NCI-H460 (cell line): ENCODE measurements around the gene WDFY2. TPM values are rescaled to one million over a fixed set of nuclear protein-coding genes. Genes with fewer than 3 reads are reported as not detected.
A peak's percentile ranks its signal among the peaks of the same experiment; 100 is the strongest.

Source experiments
- DNase-seq: peaks from one replicate; pipeline ENCODE4 v3.0.0-alpha.2; 2016; ENCODE audit warnings: low read depth; ENCODE audit errors: extremely low read depth
- total RNA-seq: library from RNA; depleted of rRNA; stranded (reverse); fragments of >200 nt; shearing (Covaris generic); gene quantifications from 2 replicates; pipeline ENCODE4 v1.2.3, GENCODE V29; 2014

WDFY2 gene
- total RNA-seq, 1 experiment from 2014 or later = 10.8 TPM

DNA sequence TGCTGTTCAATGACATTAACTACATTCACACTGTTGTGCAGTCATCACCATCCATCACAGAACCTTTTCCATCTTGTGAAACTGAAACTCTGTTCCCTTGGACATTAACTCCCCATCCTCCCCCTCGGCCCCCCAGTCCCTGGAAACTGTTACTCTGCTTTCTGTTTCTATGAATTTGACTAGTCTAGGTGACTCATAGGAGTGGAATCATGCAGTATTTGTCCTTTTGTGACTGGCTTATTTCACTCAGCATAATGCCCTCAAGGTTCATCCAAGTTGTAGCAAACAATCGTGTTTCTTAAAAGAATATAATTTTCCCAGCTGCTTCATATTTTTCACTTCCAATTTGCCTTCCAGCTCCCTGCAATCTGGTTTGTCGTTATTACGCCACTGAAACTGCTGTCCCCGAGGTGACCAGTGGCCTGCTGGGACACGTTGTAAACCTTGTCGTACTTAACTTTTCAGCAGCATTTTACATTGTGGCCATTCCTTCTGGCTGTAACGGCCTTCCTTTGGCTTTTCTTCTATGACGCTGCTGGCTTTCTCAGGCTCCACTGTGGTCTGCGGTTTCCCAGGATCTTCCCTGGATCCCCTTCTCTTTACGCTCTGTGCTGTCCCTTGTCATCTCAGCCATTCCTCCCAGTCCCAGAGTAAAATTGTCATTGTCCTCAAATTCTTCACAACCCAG is 145.7 kb downstream of the WDFY2 start:
- peak; percentile 2 for DNase-seq

DNA sequence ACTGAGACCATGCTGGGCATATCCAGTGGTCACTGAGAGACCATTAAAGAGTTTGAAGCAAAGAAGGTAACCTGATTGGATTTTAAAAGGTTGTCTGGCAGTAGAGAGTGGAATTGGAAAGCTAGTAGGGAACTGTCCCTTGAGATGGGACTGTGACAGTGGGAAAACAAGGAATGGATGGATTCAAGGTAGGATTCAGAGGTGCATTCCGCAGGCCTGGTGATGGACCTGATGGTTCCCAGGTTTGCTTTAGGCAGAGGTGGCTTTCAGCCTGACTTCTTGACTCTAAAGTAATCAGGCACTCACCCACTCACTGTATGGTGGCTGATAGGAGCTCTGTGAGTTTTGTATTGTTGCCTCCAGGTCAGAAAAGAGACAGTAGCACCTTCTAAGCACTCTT is 146.7 kb downstream of the WDFY2 start:
- DNase-seq = no peak

DNA sequence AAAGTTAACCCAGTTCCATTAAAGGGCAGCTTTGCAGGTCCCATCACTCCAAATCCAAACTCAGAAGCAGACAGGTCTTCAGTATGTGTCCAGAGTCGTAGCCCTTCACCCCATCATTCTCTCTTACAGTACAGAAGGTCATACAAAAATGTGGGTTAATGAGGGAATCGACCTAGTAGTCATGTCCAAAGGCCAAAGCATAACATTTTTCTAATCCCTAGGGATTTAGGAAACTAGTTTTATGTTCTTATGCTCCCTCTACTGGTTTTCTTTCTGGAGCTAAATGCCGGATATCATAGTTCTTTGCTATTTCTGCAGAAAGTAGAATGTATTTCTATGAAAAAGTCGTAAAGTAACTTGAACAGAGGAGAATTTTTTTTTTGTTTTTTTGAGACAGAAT is 147.5 kb downstream of the WDFY2 start:
- peak; percentile 26 for DNase-seq

GRCh38 chr13:51733374-51734298 is 149.4 kb downstream of the WDFY2 start:
- no peak for DNase-seq

DNA sequence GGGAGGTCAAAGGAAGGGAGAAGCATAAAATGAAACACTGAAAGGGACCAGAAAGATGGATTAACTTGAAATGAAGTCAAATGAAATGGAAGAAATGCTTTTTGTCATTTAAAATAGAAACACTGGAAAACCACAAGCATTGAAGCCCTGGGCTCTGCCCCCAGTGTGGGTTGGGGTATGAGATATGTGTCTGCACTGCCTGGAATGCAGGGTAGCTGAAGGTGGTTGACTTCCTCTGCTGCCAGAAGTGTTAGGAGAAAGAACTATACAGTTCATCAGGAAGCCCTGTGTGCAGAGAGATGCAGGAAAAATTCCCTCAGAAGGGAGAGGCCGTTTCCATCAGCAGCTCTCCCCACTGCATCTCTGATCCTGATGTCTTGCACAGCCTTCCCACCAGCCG is 150.5 kb downstream of the WDFY2 start:
- DNase-seq = no peak

DNA sequence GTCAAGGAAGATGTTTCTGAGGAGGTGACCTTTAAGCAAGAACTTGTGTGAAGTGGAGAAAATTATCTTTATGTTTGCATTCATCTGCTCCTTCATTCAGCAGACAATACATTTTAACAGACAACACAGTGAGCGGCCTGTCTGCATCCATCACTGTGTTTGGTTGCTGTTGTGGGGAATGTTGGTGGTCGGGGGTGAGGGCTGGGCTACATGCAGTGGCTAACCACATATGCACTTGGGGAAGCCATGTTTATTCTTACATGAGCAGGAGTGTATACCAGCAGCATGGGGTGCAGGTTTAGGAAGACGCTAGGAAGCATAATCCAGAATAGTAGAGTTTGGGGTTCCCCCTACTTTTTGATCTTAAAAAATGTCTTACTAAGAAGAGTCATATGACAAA is 153.3 kb downstream of the WDFY2 start:
- DNase-seq = no peak

GRCh38 chr13:51738226-51738905 is 154.1 kb downstream of the WDFY2 start:
- DNase-seq = no peak

GRCh38 chr13:51739027-51739764 is 154.9 kb downstream of the WDFY2 start:
- DNase-seq = no peak

DNA sequence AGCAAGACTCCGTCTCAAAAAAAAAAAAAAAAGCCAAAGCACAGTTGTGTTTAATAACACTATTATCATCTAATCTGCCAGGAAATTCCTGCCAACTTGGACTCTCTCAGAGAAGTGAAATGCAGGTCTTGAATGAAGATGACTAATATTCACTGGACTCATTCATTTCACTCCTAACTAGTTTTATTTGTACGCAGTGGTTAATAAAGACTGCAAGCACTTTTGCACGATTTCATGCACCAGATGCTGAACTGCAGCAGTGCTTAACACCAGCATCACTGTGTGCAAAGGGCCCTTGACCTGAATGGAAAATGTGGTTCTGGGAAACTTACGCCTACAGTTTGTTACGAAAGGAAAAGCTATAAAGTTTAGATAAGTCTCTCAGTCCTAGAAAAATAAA is 156.4 kb downstream of the WDFY2 start:
- no peak for DNase-seq

GRCh38 chr13:51742031-51742430 is 157.8 kb downstream of the WDFY2 start:
- DNase-seq = no peak

GRCh38 chr13:51742611-51743010 is 158.3 kb downstream of the WDFY2 start:
- no peak for DNase-seq

DNA sequence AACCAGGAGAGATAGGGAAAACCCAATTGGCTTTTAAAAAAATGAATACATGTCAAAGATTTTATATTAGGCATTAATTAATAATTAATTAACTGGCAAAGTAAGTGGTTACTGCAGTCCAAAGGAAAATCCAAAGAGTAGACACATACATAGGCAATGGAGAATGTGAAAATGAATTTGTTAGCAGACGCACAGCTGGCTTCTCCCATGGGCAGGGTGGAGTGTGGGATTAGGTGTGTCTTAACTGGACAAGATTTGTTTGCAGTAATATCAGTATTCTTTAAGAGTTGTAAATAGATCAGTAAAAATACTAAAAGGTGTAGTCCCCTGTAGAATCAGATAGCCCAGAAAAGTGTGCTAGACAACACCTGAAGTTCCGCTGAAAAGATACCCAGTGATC is 161.0 kb downstream of the WDFY2 start:
- no peak for DNase-seq

- no peak for DNase-seq
Observed at GRCh38 chr13:51746802-51747201, 162.5 kb downstream of the WDFY2 start.

GRCh38 chr13:51747438-51748434 is 163.5 kb downstream of the WDFY2 start:
- no peak for DNase-seq

- no peak for DNase-seq
Observed at GRCh38 chr13:51756651-51757050, 172.4 kb downstream of the WDFY2 start.

- no peak for DNase-seq
Observed at GRCh38 chr13:51758691-51759090, 174.4 kb downstream of the WDFY2 start.

- DNase-seq = no peak
Observed at GRCh38 chr13:51759240-51759639, 175.0 kb downstream of the WDFY2 start.

DNA sequence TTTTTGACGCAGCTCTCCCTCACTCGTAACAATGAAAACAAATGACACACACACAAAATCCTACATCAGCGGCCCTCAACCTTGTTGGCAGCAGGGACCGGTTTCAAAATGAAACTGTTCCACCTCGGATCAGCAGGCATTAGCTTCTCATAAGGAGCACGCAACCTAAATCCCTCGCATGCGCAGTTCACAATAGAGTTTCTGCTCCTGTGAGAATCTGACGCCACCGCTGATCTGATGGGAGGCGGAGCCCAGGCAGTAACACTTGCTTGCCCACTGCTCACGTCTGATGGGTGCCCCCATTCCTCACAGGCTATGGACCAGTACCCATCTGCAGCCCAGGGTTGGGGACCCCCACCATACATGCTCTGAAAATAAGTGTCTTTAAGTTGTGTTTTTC is 176.3 kb downstream of the WDFY2 start:
- DNase-seq = no peak

- no peak for DNase-seq
Observed at GRCh38 chr13:51761643-51762350, 177.5 kb downstream of the WDFY2 start.
